ENCODE results near the gene CDR2L. TPM values are rescaled to one million over a fixed set of nuclear protein-coding genes. Genes with fewer than 3 reads are reported as not detected.
"Not testable (repeated sequence)": the region's sequence is repeated elsewhere in the genome, so short reads cannot be mapped to it uniquely, and the experiment has no call there.

CDR2L gene
- total RNA-seq, 1 donor from 2014 or later, result 1.8 TPM

DNA sequence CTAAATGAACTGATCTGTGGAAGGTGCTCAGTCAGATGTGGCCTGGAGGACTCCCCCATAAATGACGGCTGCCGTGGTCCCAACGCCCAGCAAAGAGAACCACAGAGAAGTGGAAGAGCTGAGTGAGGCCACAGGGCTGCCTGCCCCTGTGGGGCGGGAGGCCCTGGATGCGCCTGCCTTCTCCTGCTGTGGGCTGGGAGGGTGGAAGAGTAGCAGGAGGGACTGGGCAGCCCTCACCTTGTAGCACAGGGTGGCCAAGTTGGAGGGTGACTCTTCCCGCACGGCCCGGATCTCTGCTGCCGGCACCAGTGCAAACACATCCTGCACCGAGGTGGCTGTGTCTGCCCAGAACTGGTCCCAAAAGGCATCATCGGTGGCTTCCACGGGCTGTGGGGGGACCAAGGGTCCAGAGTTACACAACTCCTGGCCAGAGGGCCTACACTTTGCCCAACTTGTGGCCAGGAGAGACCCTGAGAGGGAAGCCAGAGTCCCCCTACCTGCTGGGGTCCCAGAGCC lies 23.1 kb upstream of the CDR2L start:
- peaks cover 8% of the 10 kb centered on the region for H3K4me1 Mint-ChIP-seq
- intact Hi-C loops (cut with micrococcal nuclease), result loop anchor here (5.0 to 10.0 kb wide), 2 partner anchors 150 to 238 kb away; no protein-coding TSS in a partner anchor
- H3K27me3 Mint-ChIP-seq, result peaks cover 7% of the 10 kb centered on the region
- no peaks in the 10 kb centered on the region for H3K36me3 Mint-ChIP-seq (ENCODE audit: low read depth)
- H3K9me3 Mint-ChIP-seq, result no peaks in the 10 kb centered on the region
- no peak overlapping the region for H3K4me3 Mint-ChIP-seq
- H3K27ac Mint-ChIP-seq, result no peak overlapping the region
- no peak for DNase-seq

- H3K27me3 Mint-ChIP-seq, result peaks cover 4% of the 10 kb centered on the region
- peaks cover 8% of the 10 kb centered on the region for H3K4me1 Mint-ChIP-seq
- intact Hi-C loops (cut with micrococcal nuclease), result loop anchor here (5.0 to 10.0 kb wide), 2 partner anchors 150 to 237 kb away; no protein-coding TSS in a partner anchor
- H3K9me3 Mint-ChIP-seq, result no peaks in the 10 kb centered on the region
- DNase-seq, result no peak
- H3K27ac Mint-ChIP-seq, result no peak overlapping the region
- H3K36me3 Mint-ChIP-seq (ENCODE audit: low read depth), result no peaks in the 10 kb centered on the region
- H3K4me3 Mint-ChIP-seq, result no peak overlapping the region
Measured at GRCh38 chr17:74964988-74965622, 22.3 kb upstream of the CDR2L start.

DNA sequence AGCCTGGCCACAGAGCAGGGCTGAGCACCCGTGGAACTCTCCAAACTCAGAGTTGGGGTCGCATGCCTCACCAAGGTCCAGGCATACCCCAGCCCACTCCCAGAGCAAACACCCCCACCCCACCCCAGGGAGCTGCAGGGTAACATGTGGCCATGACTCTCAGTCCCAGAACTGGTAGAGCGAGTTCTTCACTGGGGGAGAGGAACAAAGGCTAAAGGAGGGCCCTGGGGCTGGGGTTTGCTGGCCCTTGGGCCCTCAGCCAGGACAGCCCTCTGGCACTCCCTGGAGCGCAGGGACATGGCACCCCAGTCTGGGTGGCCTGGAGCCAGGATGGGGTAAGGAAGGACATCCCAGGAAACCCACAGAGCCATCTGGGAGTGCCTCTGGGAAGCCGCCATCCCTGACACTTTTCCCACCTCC lies 19.1 kb upstream of the CDR2L start:
- Mint-ChIP-seq H3K36me3 (ENCODE audit: low read depth) (no peaks in the 10 kb centered on the region), H3K27ac (no peak overlapping the region), H3K9me3 (no peaks in the 10 kb centered on the region), H3K4me3 (no peak overlapping the region), H3K4me1 (peaks cover 5% of the 10 kb centered on the region), H3K27me3 (peaks cover 21% of the 10 kb centered on the region)
- intact Hi-C loops (cut with micrococcal nuclease), result loop anchor here (10.0 kb wide), 1 partner anchor 146 kb away; no protein-coding TSS in a partner anchor
- DNase-seq, result no peak

DNA sequence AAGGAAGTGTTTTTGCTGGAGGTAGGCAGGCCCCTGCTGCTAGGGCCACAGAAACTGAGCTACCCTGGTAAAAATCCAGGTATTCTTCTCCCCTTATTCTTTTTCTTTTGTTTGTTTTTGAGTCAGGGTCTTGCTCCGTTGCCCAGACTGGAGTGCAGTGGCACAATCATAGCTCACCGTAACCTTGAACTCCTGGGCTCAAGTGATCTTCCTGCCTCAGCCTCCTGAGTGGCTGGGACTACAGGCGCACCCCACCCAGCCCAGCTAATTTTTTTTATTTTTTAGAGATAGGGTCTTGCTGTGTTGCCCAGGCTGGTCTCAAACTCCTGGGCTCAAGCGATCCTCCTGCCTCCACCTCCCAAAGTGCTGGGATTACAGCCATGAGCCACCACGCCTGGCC lies 17.9 kb upstream of the CDR2L start:
- H3K4me3 Mint-ChIP-seq; H3K27ac Mint-ChIP-seq; H3K4me1 Mint-ChIP-seq; H3K36me3 Mint-ChIP-seq (ENCODE audit: low read depth); H3K9me3 Mint-ChIP-seq; DNase-seq: not testable (repeated sequence)
- peaks cover 32% of the 10 kb centered on the region for H3K27me3 Mint-ChIP-seq
- intact Hi-C loops (cut with micrococcal nuclease), result loop anchor here (10.0 kb wide), 1 partner anchor 145 kb away; no protein-coding TSS in a partner anchor

GRCh38 chr17:74970395-74970794 lies 17.0 kb upstream of the CDR2L start:
- Mint-ChIP-seq H3K4me1 (peaks cover 5% of the 10 kb centered on the region), H3K4me3 (no peak overlapping the region), H3K36me3 (ENCODE audit: low read depth) (no peaks in the 10 kb centered on the region), H3K9me3 (no peaks in the 10 kb centered on the region), H3K27ac (no peak overlapping the region), H3K27me3 (peaks cover 38% of the 10 kb centered on the region)
- intact Hi-C loops (cut with micrococcal nuclease), result no loop called here
- no peak for DNase-seq

DNA sequence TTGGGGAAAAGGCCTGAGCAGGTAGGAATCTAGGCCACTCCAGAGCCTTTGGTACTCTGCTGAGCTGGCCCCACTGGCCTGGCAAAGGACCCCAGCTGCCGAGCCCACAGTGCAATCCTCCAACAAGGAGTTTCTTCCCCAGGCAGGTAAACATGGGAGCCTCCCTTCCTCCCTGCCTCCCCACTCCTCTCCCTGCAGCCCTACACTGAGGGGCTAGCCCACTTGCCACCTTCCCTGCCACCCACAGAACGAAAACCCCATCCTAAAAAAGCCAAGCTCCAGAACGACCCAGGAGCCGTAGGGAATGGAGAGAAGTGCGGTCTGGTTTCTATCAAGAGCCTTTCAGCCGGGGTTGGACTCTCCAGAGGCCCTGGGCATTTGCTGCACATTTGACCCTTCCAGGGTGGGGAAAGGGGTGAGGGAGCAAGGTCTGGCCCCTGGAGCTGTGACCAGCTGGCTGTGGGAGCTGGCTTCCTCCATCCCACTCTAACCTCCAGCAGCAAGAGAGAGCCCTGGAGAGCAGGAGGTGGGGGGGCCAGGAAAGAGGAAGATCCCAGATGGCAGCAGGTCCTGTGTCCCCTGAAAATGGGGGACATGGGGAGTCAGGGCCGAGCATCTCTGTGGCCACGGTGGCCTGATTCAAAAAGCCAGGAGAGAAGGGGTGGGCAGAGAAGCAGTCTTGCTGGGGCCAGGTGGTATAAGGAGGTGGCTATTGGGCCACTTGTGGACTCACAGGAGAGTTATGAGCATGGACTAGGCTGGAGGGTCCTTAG lies 16.2 kb upstream of the CDR2L start:
- H3K4me1 Mint-ChIP-seq, result peaks cover 5% of the 10 kb centered on the region
- H3K4me3 Mint-ChIP-seq, result peak overlapping the region; percentile 67
- intact Hi-C loops (cut with micrococcal nuclease), result no loop called here
- no peaks in the 10 kb centered on the region for H3K36me3 Mint-ChIP-seq (ENCODE audit: low read depth)
- peaks cover 42% of the 10 kb centered on the region for H3K27me3 Mint-ChIP-seq
- no peak overlapping the region for H3K27ac Mint-ChIP-seq
- no peak for DNase-seq
- no peaks in the 10 kb centered on the region for H3K9me3 Mint-ChIP-seq

DNA sequence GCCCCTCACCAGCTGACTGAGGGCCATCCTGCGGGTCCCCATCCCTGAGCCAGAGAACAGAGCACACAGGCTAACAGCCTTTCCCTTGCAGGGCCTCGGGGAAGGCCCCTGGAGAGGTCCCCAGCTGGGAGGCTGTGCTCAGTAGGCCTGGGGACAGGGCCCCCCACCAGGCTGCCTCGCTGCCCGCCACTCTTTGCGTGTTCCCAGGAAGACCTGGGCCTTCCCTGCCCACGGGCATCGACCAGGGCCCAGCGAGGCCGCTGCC lies 15.7 kb upstream of the CDR2L start:
- Mint-ChIP-seq H3K4me3 (peak overlapping the region; percentile 67), H3K27me3 (peaks cover 43% of the 10 kb centered on the region), H3K36me3 (ENCODE audit: low read depth) (no peaks in the 10 kb centered on the region), H3K27ac (no peak overlapping the region), H3K9me3 (no peaks in the 10 kb centered on the region), H3K4me1 (peaks cover 5% of the 10 kb centered on the region)
- DNase-seq, result no peak
- intact Hi-C loops (cut with micrococcal nuclease), result no loop called here

DNA sequence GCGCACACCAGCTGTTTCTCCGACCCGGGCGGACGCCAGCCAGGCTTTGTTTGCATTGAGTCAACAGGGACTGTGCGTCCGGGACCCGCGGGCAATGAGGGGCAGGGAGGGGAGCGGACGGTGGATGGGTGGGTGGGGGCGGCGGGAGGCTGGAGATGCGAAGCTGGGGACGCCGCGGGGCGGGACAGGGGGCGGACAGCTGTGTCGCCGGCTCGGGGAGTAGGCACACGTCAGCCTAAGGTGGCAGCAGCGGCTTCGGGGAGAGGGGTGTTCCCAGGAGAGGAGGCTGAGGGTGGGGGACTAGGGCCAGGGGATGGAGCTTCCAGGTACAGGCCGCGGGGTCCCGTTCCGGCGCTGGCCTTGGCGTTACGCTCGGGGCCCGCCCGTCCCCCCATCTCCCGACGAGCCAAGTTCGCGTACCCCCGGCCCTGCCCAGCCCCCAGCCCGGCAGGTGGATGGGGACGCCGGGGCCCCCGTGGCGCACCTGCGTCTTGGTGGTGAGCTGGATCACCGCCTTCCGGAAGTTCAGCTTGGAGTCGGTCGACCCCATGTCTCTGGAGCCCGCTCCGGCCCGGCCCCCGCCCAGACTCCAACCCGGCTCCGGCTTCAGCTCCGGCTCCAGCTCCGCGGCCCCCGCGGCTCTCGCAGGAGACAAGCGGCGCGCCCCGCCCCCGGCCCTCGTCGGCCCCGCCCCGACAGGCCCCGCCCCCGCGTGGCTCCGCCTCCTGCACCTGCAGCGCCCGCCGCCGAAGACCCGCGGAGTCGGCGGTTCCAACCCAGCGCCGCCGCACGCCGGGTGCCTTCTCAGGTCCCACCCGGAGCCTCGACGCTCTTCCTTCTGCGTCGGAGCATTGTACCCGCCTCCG lies 15.1 kb upstream of the CDR2L start, which contains the start of gene HID1:
TSS of gene HID1 (minus strand) at position 653 of the 866 bp plus-strand sequence. CDS start at position 550, 103 bp downstream.
- intact Hi-C loops (cut with micrococcal nuclease), result no loop called here
- Mint-ChIP-seq H3K27ac (peak within 1 kb of the TSS; percentile 19), H3K4me1 (peaks cover 5% of the 10 kb centered on the region), H3K9me3 (no peaks in the 10 kb centered on the region), H3K27me3 (peaks cover 44% of the 10 kb centered on the region), H3K4me3 (peak within 1 kb of the TSS; percentile 84), H3K36me3 (ENCODE audit: low read depth) (no peaks in the 10 kb centered on the region)
- peak; percentile 91 for DNase-seq

DNA sequence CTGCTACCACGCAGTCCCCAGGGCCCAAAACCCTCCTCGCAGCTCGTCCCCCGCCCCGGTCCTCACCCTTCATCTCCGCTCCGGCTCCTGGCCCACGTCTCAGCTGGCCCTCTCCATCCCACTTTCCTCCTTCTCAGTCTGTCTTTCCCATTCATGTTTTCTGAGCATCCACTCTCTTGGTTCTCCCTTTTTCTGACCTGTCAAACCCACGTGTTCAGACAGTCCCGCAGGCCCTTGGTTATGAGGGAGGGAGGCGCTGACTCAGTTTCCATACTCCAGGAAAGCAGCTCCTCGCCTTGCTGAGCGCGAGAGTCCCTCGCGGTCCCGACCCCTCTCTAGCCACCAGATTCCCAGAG lies 14.5 kb upstream of the CDR2L start:
- DNase-seq, result no peak
- intact Hi-C loops (cut with micrococcal nuclease), result no loop called here
- H3K9me3 Mint-ChIP-seq, result no peaks in the 10 kb centered on the region
- peaks cover 5% of the 10 kb centered on the region for H3K4me1 Mint-ChIP-seq
- H3K36me3 Mint-ChIP-seq (ENCODE audit: low read depth), result no peaks in the 10 kb centered on the region
- peak overlapping the region; percentile 84 for H3K4me3 Mint-ChIP-seq
- peak overlapping the region; percentile 19 for H3K27ac Mint-ChIP-seq
- peaks cover 46% of the 10 kb centered on the region for H3K27me3 Mint-ChIP-seq

GRCh38 chr17:74975943-74976342 lies 11.5 kb upstream of the CDR2L start:
- H3K9me3 Mint-ChIP-seq, result no peaks in the 10 kb centered on the region
- no peaks in the 10 kb centered on the region for H3K36me3 Mint-ChIP-seq (ENCODE audit: low read depth)
- peaks cover 55% of the 10 kb centered on the region for H3K27me3 Mint-ChIP-seq
- no peak overlapping the region for H3K4me3 Mint-ChIP-seq
- peaks cover 5% of the 10 kb centered on the region for H3K4me1 Mint-ChIP-seq
- no peak overlapping the region for H3K27ac Mint-ChIP-seq
- DNase-seq, result no peak
- intact Hi-C loops (cut with micrococcal nuclease), result no loop called here

DNA sequence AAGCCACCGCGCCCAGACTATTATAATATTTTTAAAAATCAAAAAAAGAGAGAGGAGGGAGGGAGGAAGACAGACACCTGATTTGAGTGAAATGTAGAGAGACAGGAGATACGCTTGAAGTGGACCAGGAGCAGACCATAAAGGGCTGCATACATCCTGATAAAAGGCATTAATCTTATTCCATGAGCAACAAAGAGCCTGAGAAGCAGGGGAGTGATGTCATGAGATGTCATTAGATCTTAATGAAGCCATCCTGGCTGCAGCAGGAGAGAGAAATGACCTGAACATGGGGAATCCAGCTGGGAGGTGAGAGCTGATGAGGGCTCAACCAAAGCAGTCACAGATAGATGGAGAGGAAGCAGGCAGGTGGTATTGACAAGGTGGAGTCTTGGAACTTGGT lies 9.6 kb upstream of the CDR2L start:
- H3K4me1 Mint-ChIP-seq, result peaks cover 14% of the 10 kb centered on the region

DNA sequence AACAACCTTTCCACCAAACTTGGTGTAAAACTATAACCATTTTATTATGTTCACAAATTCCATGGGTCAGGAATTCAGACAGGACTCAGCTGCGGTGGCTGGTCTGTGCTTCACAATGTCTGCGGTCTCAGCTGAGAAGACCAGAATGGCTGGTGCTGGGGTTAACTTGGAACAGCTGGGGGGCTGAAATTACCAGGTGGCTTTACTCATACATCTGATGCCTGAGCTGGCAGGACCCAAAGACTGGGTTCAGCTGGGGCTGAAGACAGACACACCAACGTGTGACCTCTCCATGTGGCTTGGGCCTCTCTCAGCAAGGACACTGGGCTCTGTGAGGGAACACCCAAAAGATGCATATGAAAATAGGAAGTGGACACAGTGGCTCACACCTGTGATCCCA lies 9.2 kb upstream of the CDR2L start:
- peaks cover 42% of the 10 kb centered on the region for H3K27me3 Mint-ChIP-seq
- H3K36me3 Mint-ChIP-seq (ENCODE audit: low read depth), result no peaks in the 10 kb centered on the region
- H3K27ac Mint-ChIP-seq, result no peak overlapping the region
- no peaks in the 10 kb centered on the region for H3K9me3 Mint-ChIP-seq
- intact Hi-C loops (cut with micrococcal nuclease), result no loop called here
- peaks cover 10% of the 10 kb centered on the region for H3K4me1 Mint-ChIP-seq
- no peak overlapping the region for H3K4me3 Mint-ChIP-seq
- DNase-seq, result no peak

More for the DNA sequence above, 9.6 kb upstream of the CDR2L start:
- peaks cover 46% of the 10 kb centered on the region for H3K27me3 Mint-ChIP-seq
- H3K4me3 Mint-ChIP-seq, result no peak overlapping the region
- no peaks in the 10 kb centered on the region for H3K36me3 Mint-ChIP-seq (ENCODE audit: low read depth)
- H3K9me3 Mint-ChIP-seq, result no peaks in the 10 kb centered on the region
- intact Hi-C loops (cut with micrococcal nuclease), result no loop called here
- H3K27ac Mint-ChIP-seq, result no peak overlapping the region
- no peak for DNase-seq

DNA sequence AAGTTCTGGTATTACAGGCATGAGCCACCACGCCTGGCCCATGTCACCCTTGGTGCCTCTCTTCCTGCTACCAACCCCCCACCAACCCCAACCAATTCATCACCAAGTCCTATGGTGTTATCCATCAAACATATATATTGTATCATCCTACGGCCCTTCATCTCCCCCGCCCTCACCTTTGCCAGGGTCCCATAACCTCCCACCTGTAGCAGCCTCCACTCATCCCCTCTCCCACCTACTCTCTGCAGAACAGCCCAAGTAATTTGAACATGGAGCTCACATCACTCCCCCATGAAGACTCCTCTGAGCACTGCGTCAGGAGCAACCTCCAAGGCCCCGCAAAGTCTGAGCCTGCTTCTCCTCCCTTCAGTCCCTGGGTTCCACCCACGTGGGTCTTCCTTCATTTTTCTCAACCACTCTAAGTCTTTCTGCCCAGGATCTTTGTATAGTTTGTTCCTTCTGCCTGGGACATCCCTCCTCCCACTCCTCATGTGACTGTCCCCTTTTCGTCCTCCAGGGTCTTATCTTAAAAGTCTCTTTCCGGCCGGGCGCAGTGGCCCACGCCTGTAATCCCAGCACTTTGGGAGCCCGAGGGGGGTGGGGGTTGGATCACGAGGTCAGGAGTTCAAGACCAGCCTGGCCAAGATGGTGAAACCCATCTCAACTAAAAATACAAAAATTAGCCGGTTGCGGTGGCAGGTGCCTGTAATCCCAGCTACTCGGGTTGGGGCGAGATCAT lies 7.9 kb upstream of the CDR2L start:
- no peak overlapping the region for H3K4me3 Mint-ChIP-seq
- H3K36me3 Mint-ChIP-seq (ENCODE audit: low read depth), result no peaks in the 10 kb centered on the region
- intact Hi-C loops (cut with micrococcal nuclease), result no loop called here
- peaks cover 36% of the 10 kb centered on the region for H3K27me3 Mint-ChIP-seq
- no peaks in the 10 kb centered on the region for H3K9me3 Mint-ChIP-seq
- DNase-seq, result no peak
- H3K4me1 Mint-ChIP-seq, result peaks cover 10% of the 10 kb centered on the region
- H3K27ac Mint-ChIP-seq, result no peak overlapping the region

Data from activated CD4-positive, alpha-beta T cell treated with anti-CD3 and anti-CD28 coated beads, Interleukin-2, amount 10 ng/mL, durations not matched to agents 24 days and 14 days (primary cell).